Karpas-422 (cell line): ENCODE results near the gene CENPC. TPM values are rescaled to one million over a fixed set of nuclear protein-coding genes. Genes with fewer than 3 reads are reported as not detected.

Experiments
- DNase-seq: peaks from one replicate; pipeline ENCODE4 v3.0.0-alpha.2; 2015
- H2AFZ ChIP-seq: fragments of 200-600 bp; sonication (generic); 2 replicates; pipeline ENCODE4 v1.6.1; 2014; ENCODE audit warnings: antibody characterized with exemption, low read length, mixed read lengths
- H3K27ac ChIP-seq: fragments of 200-600 bp; sonication (generic); 2 replicates; pipeline ENCODE4 v1.5.1; 2014; ENCODE audit warnings: mild to moderate bottlenecking, low read length, moderate library complexity
- H3K27me3 ChIP-seq: fragments of 200-600 bp; sonication (generic); 2 replicates; pipeline ENCODE4 v1.6.1; 2014; ENCODE audit warnings: low read length, mixed read lengths
- H3K36me3 ChIP-seq: fragments of 200-600 bp; sonication (generic); 2 replicates; pipeline ENCODE4 v1.6.1; 2014; ENCODE audit warnings: low read length, mixed read lengths; ENCODE audit not compliant: insufficient read depth
- H3K4me1 ChIP-seq: fragments of 200-600 bp; sonication (generic); 2 replicates; pipeline ENCODE4 v1.6.1; 2014; ENCODE audit warnings: mild to moderate bottlenecking, low read length, mixed read lengths
- H3K4me2 ChIP-seq: fragments of 200-600 bp; sonication (generic); 2 replicates; pipeline ENCODE4 v1.6.1; 2014; ENCODE audit warnings: low read length, low read depth, mild to moderate bottlenecking; ENCODE audit not compliant: poor library complexity, severe bottlenecking
- H3K4me3 ChIP-seq: fragments of 200-600 bp; sonication (generic); 2 replicates; pipeline ENCODE4 v1.5.1; 2014; ENCODE audit warnings: mild to moderate bottlenecking, antibody characterized with exemption, low read length, mixed read lengths
- H3K79me2 ChIP-seq: fragments of 200-600 bp; sonication (generic); 2 replicates; pipeline ENCODE4 v1.6.1; 2014; ENCODE audit warnings: mild to moderate bottlenecking, low read length, mixed read lengths
- H3K9ac ChIP-seq: fragments of 200-600 bp; sonication (generic); 2 replicates; pipeline ENCODE4 v1.6.0; 2014; ENCODE audit warnings: low read length
- H3K9me2 ChIP-seq: fragments of 200-600 bp; sonication (generic), shearing (Covaris generic); replicated peaks from 2 replicates; pipeline ENCODE4 v1.6.0; 2014; ENCODE audit warnings: mild to moderate bottlenecking, low read length, moderate library complexity; ENCODE audit not compliant: insufficient read depth
- H3K9me3 ChIP-seq: fragments of 300-700, 200-600 bp; sonication (generic); 2 replicates; pipeline ENCODE4 v1.6.1; 2014; ENCODE audit warnings: low read length, mixed read lengths
- H4K20me1 ChIP-seq: fragments of 200-600 bp; sonication (generic); 2 replicates; pipeline ENCODE4 v1.6.1; 2014; ENCODE audit warnings: mild to moderate bottlenecking, antibody characterized with exemption, low read length, low read depth; ENCODE audit not compliant: insufficient read depth
- total RNA-seq: library from RNA; depleted of rRNA; stranded (reverse); fragments of >200 nt; shearing (Covaris generic); gene quantifications from 2 replicates; pipeline ENCODE4 v1.2.3, GENCODE V29; 2014; ENCODE audit warnings: low replicate concordance

Gene CENPC
- total RNA-seq, 1 experiment from 2014 or later = 44.5 TPM

GRCh38 chr4:67483868-67484602 is 61.3 kb downstream of the CENPC start:
- no peak for DNase-seq
- Histone ChIP-seq H3K79me2 (peaks cover 60% of the 10 kb centered on the region), H3K9ac (no peak overlapping the region), H3K27me3 (no peaks in the 10 kb centered on the region), H3K9me3 (no peaks in the 10 kb centered on the region), H3K36me3 (peaks cover 79% of the 10 kb centered on the region), H2AFZ (no peak overlapping the region), H3K4me2 (no peak overlapping the region), H3K4me3 (no peak overlapping the region), H3K9me2 (no peaks in the 10 kb centered on the region), H3K4me1 (no peaks in the 10 kb centered on the region), H4K20me1 (no peaks in the 10 kb centered on the region), H3K27ac (no peak overlapping the region)

GRCh38 chr4:67480810-67481209 is 64.5 kb downstream of the CENPC start:
- DNase-seq = no peak
- peaks cover 77% of the 10 kb centered on the region for H3K79me2 ChIP-seq
- no peaks in the 10 kb centered on the region for H4K20me1 ChIP-seq
- H3K4me3 ChIP-seq = no peak overlapping the region
- no peaks in the 10 kb centered on the region for H3K4me1 ChIP-seq
- no peak overlapping the region for H3K4me2 ChIP-seq
- no peaks in the 10 kb centered on the region for H3K9me2 ChIP-seq
- peaks cover 87% of the 10 kb centered on the region for H3K36me3 ChIP-seq
- no peak overlapping the region for H3K27ac ChIP-seq
- H3K9me3 ChIP-seq = no peaks in the 10 kb centered on the region; the same call in 1 of the 2 replicates
- no peak overlapping the region for H2AFZ ChIP-seq
- H3K27me3 ChIP-seq = no peaks in the 10 kb centered on the region
- no peak overlapping the region for H3K9ac ChIP-seq

- Histone ChIP-seq H3K4me3 (no peak overlapping the region), H3K4me1 (no peaks in the 10 kb centered on the region), H3K27ac (no peak overlapping the region), H3K4me2 (no peak overlapping the region), H2AFZ (no peak overlapping the region), H3K27me3 (no peaks in the 10 kb centered on the region), H3K9me3 (no peaks in the 10 kb centered on the region; the same call in 1 of the 2 replicates), H3K36me3 (peaks cover 71% of the 10 kb centered on the region), H3K9ac (no peak overlapping the region), H4K20me1 (no peaks in the 10 kb centered on the region), H3K79me2 (peaks cover 38% of the 10 kb centered on the region), H3K9me2 (no peaks in the 10 kb centered on the region)
- no peak for DNase-seq
Observed at GRCh38 chr4:67475155-67475554, 70.1 kb downstream of the CENPC start.

- no peaks in the 10 kb centered on the region for H3K4me1 ChIP-seq
- peaks cover 36% of the 10 kb centered on the region for H3K36me3 ChIP-seq
- no peak for DNase-seq
Observed at GRCh38 chr4:67470871-67471270, 74.4 kb downstream of the CENPC start.

GRCh38 chr4:67468830-67469229 is 76.5 kb downstream of the CENPC start:
- Histone ChIP-seq H3K4me3 (no peak overlapping the region), H4K20me1 (no peaks in the 10 kb centered on the region), H3K4me1 (no peaks in the 10 kb centered on the region), H3K36me3 (peaks cover 25% of the 10 kb centered on the region), H3K9me3 (no peaks in the 10 kb centered on the region), H3K27me3 (no peaks in the 10 kb centered on the region), H3K9me2 (no peaks in the 10 kb centered on the region), H3K4me2 (no peak overlapping the region), H3K9ac (no peak overlapping the region), H3K27ac (no peak overlapping the region), H3K79me2 (peaks cover 2% of the 10 kb centered on the region; the same call in 1 of the 2 replicates), H2AFZ (no peak overlapping the region)
- DNase-seq = no peak

More at GRCh38 chr4:67470871-67471270, 74.4 kb downstream of the CENPC start:
- Histone ChIP-seq H3K9me2 (no peaks in the 10 kb centered on the region), H3K79me2 (peaks cover under 1% of the 10 kb centered on the region; the same call in 1 of the 2 replicates), H3K4me2 (no peak overlapping the region), H3K4me3 (no peak overlapping the region), H2AFZ (no peak overlapping the region), H3K27ac (no peak overlapping the region), H3K9me3 (no peaks in the 10 kb centered on the region), H3K9ac (no peak overlapping the region), H4K20me1 (no peaks in the 10 kb centered on the region), H3K27me3 (no peaks in the 10 kb centered on the region)

- H3K9ac ChIP-seq = no peak overlapping the region
- DNase-seq = no peak
- no peaks in the 10 kb centered on the region for H3K27me3 ChIP-seq
- no peaks in the 10 kb centered on the region for H3K9me2 ChIP-seq
- no peak overlapping the region for H3K27ac ChIP-seq
- H3K4me3 ChIP-seq = no peak overlapping the region
- no peak overlapping the region for H3K4me2 ChIP-seq
- H2AFZ ChIP-seq = no peak overlapping the region
- no peaks in the 10 kb centered on the region for H3K4me1 ChIP-seq
- H3K36me3 ChIP-seq = peaks cover 8% of the 10 kb centered on the region; the same call in 1 of the 2 replicates
- H4K20me1 ChIP-seq = no peaks in the 10 kb centered on the region
- no peaks in the 10 kb centered on the region for H3K9me3 ChIP-seq
- H3K79me2 ChIP-seq = peaks cover 16% of the 10 kb centered on the region; the same call in 1 of the 2 replicates
Observed at GRCh38 chr4:67466751-67467150, 78.6 kb downstream of the CENPC start.

GRCh38 chr4:67465763-67466052 is 79.6 kb downstream of the CENPC start:
- DNase-seq = no peak
- Histone ChIP-seq H3K4me1 (no peaks in the 10 kb centered on the region), H3K79me2 (peaks cover 19% of the 10 kb centered on the region), H4K20me1 (no peaks in the 10 kb centered on the region), H3K9ac (no peak overlapping the region), H3K27me3 (no peaks in the 10 kb centered on the region), H3K4me3 (no peak overlapping the region), H3K9me2 (no peaks in the 10 kb centered on the region), H3K9me3 (no peaks in the 10 kb centered on the region), H3K27ac (no peak overlapping the region), H2AFZ (no peak overlapping the region), H3K4me2 (no peak overlapping the region), H3K36me3 (peaks cover 3% of the 10 kb centered on the region)

GRCh38 chr4:67465032-67465762 is 80.1 kb downstream of the CENPC start:
- DNase-seq = no peak

More at GRCh38 chr4:67465032-67465762, 80.1 kb downstream of the CENPC start:
- H3K4me3 ChIP-seq = no peak overlapping the region
- no peaks in the 10 kb centered on the region for H4K20me1 ChIP-seq
- H3K9ac ChIP-seq = no peak overlapping the region
- no peaks in the 10 kb centered on the region for H3K27me3 ChIP-seq
- H3K4me2 ChIP-seq = no peak overlapping the region
- peaks cover 6% of the 10 kb centered on the region for H3K36me3 ChIP-seq
- peaks cover 23% of the 10 kb centered on the region for H3K79me2 ChIP-seq
- H3K9me2 ChIP-seq = no peaks in the 10 kb centered on the region
- H3K4me1 ChIP-seq = no peaks in the 10 kb centered on the region
- H3K9me3 ChIP-seq = no peaks in the 10 kb centered on the region
- H3K27ac ChIP-seq = no peak overlapping the region
- no peak overlapping the region for H2AFZ ChIP-seq
